Heart left ventricle (tissue), 13 donors: ENCODE data around the gene KDM8.

Experiments
- CTCF ChIP-seq, 12 donors: fragments of 200-600 bp; sonication (generic) in 4 of 12; IDR thresholded peaks; one replicate each; pipeline versions ENCODE4 v1.5.0 to v1.8.0; 2018 to 2022; ENCODE audit warnings: antibody characterized with exemption in 12 of 12, mild to moderate bottlenecking in 5 of 12
- POLR2A ChIP-seq, 2 donors: fragments of 450-650 bp; IDR thresholded peaks; one replicate each; pipeline ENCODE4 v1.6.1; 2017; ENCODE audit warnings: antibody characterized with exemption in 2 of 2, mild to moderate bottlenecking in 2 of 2, moderate library complexity in 2 of 2
- donor health status: ischemic (EF 13 %, LVEDD 7.1; RV severe dilation, severe dysfunction).
- donor health status: DM: no; HTN: yes; CAD: no.
- donor health status: DM: no; HTN: no; CAD: no.
- donor health status: ischemic (EF 25% LVEDD 6.9; RV normal size, moderate dysfunction).
- donor health status: ischemic (EF 25% LVEDD 5.7; RV mildly dilated, moderate dysfunction).
- donor health status: ischemic (EF 35%, LVEDD 5.7; RV mildly dilated, moderate dysfunction).
- donor health status: nonischemic (EF 11% LVEDD 7.7; RV severe dilation, severe dysfunction).
- donor health status: DM: yes; HTN: yes; CAD: no.
- donor health status: PGD.
- donor health status: ischemic (EF 29% LVEDD 5.4; RV normal size, mild dysfunction).
- donor health status: nonischemic (EF 23%, LVEDD 6.1; RV moderate dilation, normal function).

- TF ChIP-seq POLR2A (IDR thresholded peaks at IDR 0.05) (no peak), CTCF (IDR thresholded peaks at IDR 0.05) (no peak)
Observed at GRCh38 chr16:27174798-27175197, 28.5 kb upstream of the KDM8 start.
